ENCODE results near the gene KHDRBS2. TPM values are rescaled to one million over a fixed set of nuclear protein-coding genes. Genes with fewer than 3 reads are reported as not detected.

KHDRBS2 gene
- total RNA-seq, 1 donor from 2014 or later, result 1.7 TPM

GRCh38 chr6:62009445-62009844 is 276.6 kb downstream of the KHDRBS2 start:
- H3K4me1 ChIP-seq, result no peaks in the 10 kb centered on the region
- no peak overlapping the region for H3K4me3 ChIP-seq
- H3K9me3 ChIP-seq, result no peaks in the 10 kb centered on the region
- TF ChIP-seq CTCF (IDR thresholded peaks at IDR 0.05) (no peak), POLR2A (IDR thresholded peaks at IDR 0.05) (no peak), POLR2AphosphoS5 (IDR thresholded peaks at IDR 0.05; ENCODE audit: insufficient read depth in 1 of 2, low read depth in 1 of 2) (no peak)
- H3K36me3 ChIP-seq, result no peaks in the 10 kb centered on the region
- H3K27ac ChIP-seq, result no peak overlapping the region
- intact Hi-C loops (cut with DNase I), result no loop called here
- no peak for DNase-seq (ENCODE audit: extremely low spot score in 2 of 2)
- no peaks in the 10 kb centered on the region for H3K27me3 ChIP-seq

DNA sequence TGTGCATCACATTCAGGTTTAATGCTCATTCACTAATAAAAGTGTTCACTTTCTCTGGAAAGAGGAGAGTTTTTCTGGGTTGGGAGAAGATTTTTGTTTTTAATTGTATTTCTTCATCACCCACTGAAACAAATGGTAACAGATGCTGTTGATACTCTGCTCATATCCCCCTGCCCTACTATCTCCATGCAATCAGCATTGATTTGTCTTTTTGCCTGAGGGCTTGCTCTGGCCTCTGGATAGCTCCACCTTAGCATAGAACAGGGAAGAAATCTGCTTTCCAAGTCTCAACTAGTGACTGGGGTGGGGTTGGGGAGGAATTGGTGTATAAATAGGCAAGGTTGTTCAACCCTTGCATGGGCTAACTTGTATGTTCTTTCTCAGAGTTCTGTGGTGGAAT is 296.4 kb downstream of the KHDRBS2 start:
- H3K4me3 ChIP-seq, result no peak overlapping the region
- H3K27me3 ChIP-seq, result no peaks in the 10 kb centered on the region
- no peaks in the 10 kb centered on the region for H3K4me1 ChIP-seq
- H3K27ac ChIP-seq, result no peak overlapping the region
- TF ChIP-seq POLR2AphosphoS5 (IDR thresholded peaks at IDR 0.05; ENCODE audit: insufficient read depth in 1 of 2, low read depth in 1 of 2) (no peak), CTCF (IDR thresholded peaks at IDR 0.05) (no peak), POLR2A (IDR thresholded peaks at IDR 0.05) (no peak)
- intact Hi-C loops (cut with DNase I), result no loop called here
- DNase-seq (ENCODE audit: extremely low spot score in 2 of 2), result no peak
- H3K9me3 ChIP-seq, result no peaks in the 10 kb centered on the region
- no peaks in the 10 kb centered on the region for H3K36me3 ChIP-seq

DNA sequence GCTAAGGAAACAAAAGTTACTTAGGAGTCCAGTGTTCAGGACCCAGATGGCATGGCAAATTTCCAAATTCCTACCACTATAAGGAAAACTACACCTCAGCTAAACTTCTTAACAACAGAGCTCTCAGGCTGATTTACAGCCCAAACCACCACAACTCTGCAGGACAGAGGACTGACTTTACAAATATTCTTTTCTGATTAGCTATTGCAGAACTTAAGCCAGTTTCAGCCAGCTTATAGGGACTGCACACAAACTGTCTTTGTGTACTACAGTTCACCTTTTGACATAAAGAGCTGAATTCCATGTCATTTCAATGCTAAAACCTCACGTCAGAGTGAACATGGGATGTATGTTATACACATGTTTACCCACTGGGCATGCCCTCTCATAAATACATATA is 305.4 kb downstream of the KHDRBS2 start:
- H3K4me3 ChIP-seq, result no peak overlapping the region
- no peak for DNase-seq (ENCODE audit: extremely low spot score in 2 of 2)
- no peaks in the 10 kb centered on the region for H3K4me1 ChIP-seq
- H3K36me3 ChIP-seq, result no peaks in the 10 kb centered on the region
- TF ChIP-seq POLR2A (IDR thresholded peaks at IDR 0.05) (no peak), CTCF (IDR thresholded peaks at IDR 0.05) (no peak), POLR2AphosphoS5 (IDR thresholded peaks at IDR 0.05; ENCODE audit: insufficient read depth in 1 of 2, low read depth in 1 of 2) (no peak)
- H3K9me3 ChIP-seq, result no peaks in the 10 kb centered on the region
- H3K27me3 ChIP-seq, result no peaks in the 10 kb centered on the region
- H3K27ac ChIP-seq, result no peak overlapping the region
- intact Hi-C loops (cut with DNase I), result no loop called here

- TF ChIP-seq POLR2AphosphoS5 (IDR thresholded peaks at IDR 0.05; ENCODE audit: insufficient read depth in 1 of 2, low read depth in 1 of 2) (no peak), POLR2A (IDR thresholded peaks at IDR 0.05) (no peak)
- intact Hi-C loops (cut with DNase I), result no loop called here
Observed at GRCh38 chr6:61977947-61978346, 308.1 kb downstream of the KHDRBS2 start.

DNA sequence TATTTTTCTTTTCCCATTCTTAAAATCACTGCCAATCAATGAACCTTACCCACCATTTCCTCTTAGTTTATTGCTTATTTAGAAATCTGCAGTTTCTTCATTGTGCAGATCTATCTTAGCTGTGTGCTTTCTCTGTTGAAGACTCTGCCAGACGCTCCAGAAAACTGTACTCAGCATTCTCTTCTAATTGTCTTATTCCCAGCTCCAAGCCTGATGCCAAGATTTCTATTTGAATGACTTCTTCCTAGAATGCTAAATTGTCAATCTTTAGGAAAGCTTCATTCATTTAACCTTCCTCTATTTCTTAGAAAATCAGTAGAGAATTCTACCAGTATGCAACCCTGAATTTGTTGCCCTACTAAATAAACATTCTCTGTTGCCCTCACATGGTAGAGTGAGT is 308.9 kb downstream of the KHDRBS2 start:
- intact Hi-C loops (cut with DNase I), result no loop called here

More at GRCh38 chr6:61977947-61978346, 308.1 kb downstream of the KHDRBS2 start:
- no peaks in the 10 kb centered on the region for H3K9me3 ChIP-seq
- H3K4me1 ChIP-seq, result no peaks in the 10 kb centered on the region
- no peak overlapping the region for H3K4me3 ChIP-seq
- no peak for DNase-seq (ENCODE audit: extremely low spot score in 2 of 2)
- no peaks in the 10 kb centered on the region for H3K36me3 ChIP-seq
- H3K27ac ChIP-seq, result no peak overlapping the region
- H3K27me3 ChIP-seq, result no peaks in the 10 kb centered on the region

More for the DNA sequence above, 308.9 kb downstream of the KHDRBS2 start:
- no peak for DNase-seq (ENCODE audit: extremely low spot score in 2 of 2)
- Histone ChIP-seq H3K27ac (no peak overlapping the region), H3K4me3 (no peak overlapping the region), H3K4me1 (no peaks in the 10 kb centered on the region), H3K27me3 (no peaks in the 10 kb centered on the region), H3K36me3 (no peaks in the 10 kb centered on the region), H3K9me3 (no peaks in the 10 kb centered on the region)
- no peak for TF ChIP-seq CTCF (IDR thresholded peaks at IDR 0.05)
- no peak for TF ChIP-seq POLR2A (IDR thresholded peaks at IDR 0.05)
- TF ChIP-seq POLR2AphosphoS5 (IDR thresholded peaks at IDR 0.05; ENCODE audit: insufficient read depth in 1 of 2, low read depth in 1 of 2), result no peak
